Measurements from ENCODE around the gene REV1. TPM values are rescaled to one million over a fixed set of nuclear protein-coding genes. Genes with fewer than 3 reads are reported as not detected.

Gene REV1
- 10 to 100 TPM; 20.5 to 37.7 TPM for total RNA-seq
- polyA plus RNA-seq, result 10 to 100 TPM in 1 of 2 donors, 1 to 10 TPM in 1; 4.0 to 11.9 TPM

DNA sequence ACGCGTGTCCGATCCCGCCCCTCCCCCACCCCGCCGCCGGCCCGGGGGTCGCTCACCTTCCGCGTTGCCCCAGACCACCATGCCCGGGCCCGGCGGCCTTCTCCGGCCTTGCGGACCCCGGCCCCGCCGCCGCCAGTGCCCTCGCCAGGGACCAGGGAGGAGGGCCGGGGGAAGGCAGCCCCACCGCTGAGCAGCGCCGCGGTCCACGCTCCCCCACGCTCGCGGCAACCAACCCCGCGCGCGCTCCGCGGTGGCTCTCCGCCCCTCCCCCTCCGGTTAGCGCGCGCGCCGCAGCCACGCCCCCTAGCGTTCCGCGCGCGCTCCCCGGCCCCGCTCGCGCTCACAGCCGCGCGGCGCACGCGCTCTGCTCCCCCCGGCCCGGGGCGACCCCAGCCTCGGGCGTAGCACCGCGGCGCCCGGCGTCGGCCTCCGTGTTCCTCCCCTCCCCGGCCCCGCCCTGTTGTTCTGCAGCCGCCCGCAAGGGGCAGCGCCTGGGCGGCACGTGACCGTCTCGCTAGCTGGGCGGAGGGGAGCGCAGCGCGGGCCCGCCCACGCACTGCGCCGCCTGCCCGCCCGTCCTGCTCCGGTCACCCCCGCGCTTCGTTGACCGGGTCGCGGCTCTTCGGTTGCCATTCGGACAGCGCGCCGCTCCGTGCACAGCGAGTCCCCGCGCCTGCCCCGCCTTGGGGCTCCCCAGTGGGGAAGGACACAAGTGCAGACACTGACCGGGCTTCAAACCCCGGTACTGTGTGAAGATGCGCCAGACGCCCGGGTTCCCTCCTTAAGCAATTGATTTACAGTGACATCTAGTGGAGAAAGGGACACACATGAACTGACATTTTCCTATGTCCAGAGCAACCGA is at the start of gene REV1:
TSS of gene REV1 (minus strand) at position 257 of the 862 bp plus-strand sequence. CDS start 25,042 bp downstream, outside the sequence.
- TF ChIP-seq, protein P1, sequence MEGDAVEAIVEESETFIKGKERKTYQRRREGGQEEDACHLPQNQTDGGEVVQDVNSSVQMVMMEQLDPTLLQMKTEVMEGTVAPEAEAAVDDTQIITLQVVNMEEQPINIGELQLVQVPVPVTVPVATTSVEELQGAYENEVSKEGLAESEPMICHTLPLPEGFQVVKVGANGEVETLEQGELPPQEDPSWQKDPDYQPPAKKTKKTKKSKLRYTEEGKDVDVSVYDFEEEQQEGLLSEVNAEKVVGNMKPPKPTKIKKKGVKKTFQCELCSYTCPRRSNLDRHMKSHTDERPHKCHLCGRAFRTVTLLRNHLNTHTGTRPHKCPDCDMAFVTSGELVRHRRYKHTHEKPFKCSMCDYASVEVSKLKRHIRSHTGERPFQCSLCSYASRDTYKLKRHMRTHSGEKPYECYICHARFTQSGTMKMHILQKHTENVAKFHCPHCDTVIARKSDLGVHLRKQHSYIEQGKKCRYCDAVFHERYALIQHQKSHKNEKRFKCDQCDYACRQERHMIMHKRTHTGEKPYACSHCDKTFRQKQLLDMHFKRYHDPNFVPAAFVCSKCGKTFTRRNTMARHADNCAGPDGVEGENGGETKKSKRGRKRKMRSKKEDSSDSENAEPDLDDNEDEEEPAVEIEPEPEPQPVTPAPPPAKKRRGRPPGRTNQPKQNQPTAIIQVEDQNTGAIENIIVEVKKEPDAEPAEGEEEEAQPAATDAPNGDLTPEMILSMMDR (IDR thresholded peaks at IDR 0.05; ENCODE audit: low read depth, low read length, missing input control), result peak; percentile 75
- TF ChIP-seq EGR1 (IDR thresholded peaks at IDR 0.05; ENCODE audit: low read depth in 2 of 2), result peak; percentile 92 to 98
- peak; percentile 90 to 91 for TF ChIP-seq RAD21 (IDR thresholded peaks at IDR 0.05)
- peak; percentile 45 for TF ChIP-seq YY1 (IDR thresholded peaks at IDR 0.05)
- no peak for TF ChIP-seq RXRA (IDR thresholded peaks at IDR 0.05)
- Histone ChIP-seq H3K27me3 (ENCODE audit: control insufficient read depth in 4 of 4, insufficient read depth in 4 of 4, low read length in 3 of 4) (no peaks in the 10 kb centered on the region), H3K9me3 (ENCODE audit: control insufficient read depth in 4 of 4, low read length in 3 of 4) (no peaks in the 10 kb centered on the region), H3K36me3 (ENCODE audit: control insufficient read depth in 4 of 4, insufficient read depth in 3 of 4, low read depth in 1 of 4, low read length in 3 of 4) (no peaks in the 10 kb centered on the region), H3K4me3 (ENCODE audit: low read depth in 1 of 3, low read length in 3 of 3) (peak within 1 kb of the TSS; percentile 94 to 100 (median 96)), H3K9ac (ENCODE audit: low read depth in 1 of 2, low read length in 2 of 2) (peak within 1 kb of the TSS; percentile 86 to 95), H3K27ac (ENCODE audit: low read depth in 1 of 2, low read length in 2 of 2) (peak within 1 kb of the TSS; percentile 83 to 91), H3K4me1 (ENCODE audit: control insufficient read depth in 4 of 4, insufficient read depth in 4 of 4, low read length in 3 of 4) (peaks cover 3 to 18% (median 10%) of the 10 kb centered on the region in 4 donors)
- DNase-seq (ENCODE audit: low spot score), result peak; percentile 90
- WGBS, result under 1% methylated on average over 111 of the region's 113 CpGs

DNA sequence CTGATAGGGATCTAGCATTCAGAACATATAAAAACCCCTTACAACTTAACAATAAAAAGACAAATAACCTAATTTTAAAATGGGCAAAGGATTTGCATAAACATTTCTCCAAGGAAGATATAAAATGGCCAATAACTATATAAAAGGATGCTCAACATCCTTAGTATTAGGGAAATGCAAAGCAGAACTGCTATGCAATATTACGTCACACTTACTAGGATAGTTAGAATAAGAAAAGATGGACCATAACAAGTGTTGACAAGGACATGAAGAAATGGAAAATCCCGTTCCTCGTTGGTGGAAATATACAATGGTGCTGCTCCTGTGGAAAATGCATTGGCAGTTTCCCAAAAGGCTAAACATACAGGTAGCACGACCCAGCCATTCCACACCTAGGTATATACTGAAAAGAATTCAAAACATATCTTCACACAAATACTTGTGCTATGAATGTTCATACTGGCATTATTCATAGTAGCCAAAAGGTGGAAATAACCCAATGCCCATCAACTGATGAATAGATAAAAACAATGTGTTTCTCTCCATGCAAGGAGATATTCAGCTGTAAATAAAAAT is 48.2 kb upstream of the REV1 start:
- 88% methylated on average over 4 of the region's 4 CpGs for WGBS
- no peak overlapping the region for H3K9ac ChIP-seq (ENCODE audit: low read depth in 1 of 2, low read length in 2 of 2)
- H3K4me1 ChIP-seq (ENCODE audit: control insufficient read depth in 4 of 4, insufficient read depth in 4 of 4, low read length in 3 of 4), result peaks cover 0 to 2% (median 0%) of the 10 kb centered on the region in 4 donors
- H3K36me3 ChIP-seq (ENCODE audit: control insufficient read depth in 4 of 4, insufficient read depth in 3 of 4, low read depth in 1 of 4, low read length in 3 of 4), result no peaks in the 10 kb centered on the region
- no peaks in the 10 kb centered on the region for H3K9me3 ChIP-seq (ENCODE audit: control insufficient read depth in 4 of 4, low read length in 3 of 4)
- no peak for DNase-seq (ENCODE audit: low spot score)
- H3K27ac ChIP-seq (ENCODE audit: low read depth in 1 of 2, low read length in 2 of 2), result no peak overlapping the region
- H3K4me3 ChIP-seq (ENCODE audit: low read depth in 1 of 3, low read length in 3 of 3), result no peak overlapping the region
- TF ChIP-seq GABPA (IDR thresholded peaks at IDR 0.05 in 1 of 2, conservative IDR thresholded peaks at IDR 0.05 in 1 of 2), result no peak
- TF ChIP-seq, protein P2, sequence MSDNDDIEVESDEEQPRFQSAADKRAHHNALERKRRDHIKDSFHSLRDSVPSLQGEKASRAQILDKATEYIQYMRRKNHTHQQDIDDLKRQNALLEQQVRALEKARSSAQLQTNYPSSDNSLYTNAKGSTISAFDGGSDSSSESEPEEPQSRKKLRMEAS (IDR thresholded peaks at IDR 0.05), result no peak
- no peak for TF ChIP-seq FOXA1 (IDR thresholded peaks at IDR 0.05)
- TF ChIP-seq TAF1 (conservative IDR thresholded peaks at IDR 0.05), result no peak
- TF ChIP-seq, protein P3, sequence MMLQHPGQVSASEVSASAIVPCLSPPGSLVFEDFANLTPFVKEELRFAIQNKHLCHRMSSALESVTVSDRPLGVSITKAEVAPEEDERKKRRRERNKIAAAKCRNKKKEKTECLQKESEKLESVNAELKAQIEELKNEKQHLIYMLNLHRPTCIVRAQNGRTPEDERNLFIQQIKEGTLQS (IDR thresholded peaks at IDR 0.05), result no peak
- TF ChIP-seq HNF4A (conservative IDR thresholded peaks at IDR 0.05), result no peak
- TF ChIP-seq, protein P1 (IDR thresholded peaks at IDR 0.05; ENCODE audit: low read depth, low read length, missing input control), result no peak
- TF ChIP-seq, protein P4, sequence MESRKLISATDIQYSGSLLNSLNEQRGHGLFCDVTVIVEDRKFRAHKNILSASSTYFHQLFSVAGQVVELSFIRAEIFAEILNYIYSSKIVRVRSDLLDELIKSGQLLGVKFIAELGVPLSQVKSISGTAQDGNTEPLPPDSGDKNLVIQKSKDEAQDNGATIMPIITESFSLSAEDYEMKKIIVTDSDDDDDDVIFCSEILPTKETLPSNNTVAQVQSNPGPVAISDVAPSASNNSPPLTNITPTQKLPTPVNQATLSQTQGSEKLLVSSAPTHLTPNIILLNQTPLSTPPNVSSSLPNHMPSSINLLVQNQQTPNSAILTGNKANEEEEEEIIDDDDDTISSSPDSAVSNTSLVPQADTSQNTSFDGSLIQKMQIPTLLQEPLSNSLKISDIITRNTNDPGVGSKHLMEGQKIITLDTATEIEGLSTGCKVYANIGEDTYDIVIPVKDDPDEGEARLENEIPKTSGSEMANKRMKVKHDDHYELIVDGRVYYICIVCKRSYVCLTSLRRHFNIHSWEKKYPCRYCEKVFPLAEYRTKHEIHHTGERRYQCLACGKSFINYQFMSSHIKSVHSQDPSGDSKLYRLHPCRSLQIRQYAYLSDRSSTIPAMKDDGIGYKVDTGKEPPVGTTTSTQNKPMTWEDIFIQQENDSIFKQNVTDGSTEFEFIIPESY (IDR thresholded peaks at IDR 0.05), result no peak
- no peak for TF ChIP-seq EGR1 (IDR thresholded peaks at IDR 0.05; ENCODE audit: low read depth in 2 of 2)
- no peak for TF ChIP-seq RXRA (IDR thresholded peaks at IDR 0.05)
- TF ChIP-seq, protein P5, sequence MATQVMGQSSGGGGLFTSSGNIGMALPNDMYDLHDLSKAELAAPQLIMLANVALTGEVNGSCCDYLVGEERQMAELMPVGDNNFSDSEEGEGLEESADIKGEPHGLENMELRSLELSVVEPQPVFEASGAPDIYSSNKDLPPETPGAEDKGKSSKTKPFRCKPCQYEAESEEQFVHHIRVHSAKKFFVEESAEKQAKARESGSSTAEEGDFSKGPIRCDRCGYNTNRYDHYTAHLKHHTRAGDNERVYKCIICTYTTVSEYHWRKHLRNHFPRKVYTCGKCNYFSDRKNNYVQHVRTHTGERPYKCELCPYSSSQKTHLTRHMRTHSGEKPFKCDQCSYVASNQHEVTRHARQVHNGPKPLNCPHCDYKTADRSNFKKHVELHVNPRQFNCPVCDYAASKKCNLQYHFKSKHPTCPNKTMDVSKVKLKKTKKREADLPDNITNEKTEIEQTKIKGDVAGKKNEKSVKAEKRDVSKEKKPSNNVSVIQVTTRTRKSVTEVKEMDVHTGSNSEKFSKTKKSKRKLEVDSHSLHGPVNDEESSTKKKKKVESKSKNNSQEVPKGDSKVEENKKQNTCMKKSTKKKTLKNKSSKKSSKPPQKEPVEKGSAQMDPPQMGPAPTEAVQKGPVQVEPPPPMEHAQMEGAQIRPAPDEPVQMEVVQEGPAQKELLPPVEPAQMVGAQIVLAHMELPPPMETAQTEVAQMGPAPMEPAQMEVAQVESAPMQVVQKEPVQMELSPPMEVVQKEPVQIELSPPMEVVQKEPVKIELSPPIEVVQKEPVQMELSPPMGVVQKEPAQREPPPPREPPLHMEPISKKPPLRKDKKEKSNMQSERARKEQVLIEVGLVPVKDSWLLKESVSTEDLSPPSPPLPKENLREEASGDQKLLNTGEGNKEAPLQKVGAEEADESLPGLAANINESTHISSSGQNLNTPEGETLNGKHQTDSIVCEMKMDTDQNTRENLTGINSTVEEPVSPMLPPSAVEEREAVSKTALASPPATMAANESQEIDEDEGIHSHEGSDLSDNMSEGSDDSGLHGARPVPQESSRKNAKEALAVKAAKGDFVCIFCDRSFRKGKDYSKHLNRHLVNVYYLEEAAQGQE (IDR thresholded peaks at IDR 0.05), result no peak
- TF ChIP-seq HNF4G (IDR thresholded peaks at IDR 0.05), result no peak
- no peak for TF ChIP-seq FOXA2 (IDR thresholded peaks at IDR 0.05)
- no peak for TF ChIP-seq JUND (IDR thresholded peaks at IDR 0.05)
- TF ChIP-seq RAD21 (IDR thresholded peaks at IDR 0.05), result no peak
- TF ChIP-seq NR2F2 (IDR thresholded peaks at IDR 0.05), result no peak
- no peak for TF ChIP-seq SP1 (IDR thresholded peaks at IDR 0.05)
- no peak for TF ChIP-seq YY1 (IDR thresholded peaks at IDR 0.05)
- H3K27me3 ChIP-seq (ENCODE audit: control insufficient read depth in 4 of 4, insufficient read depth in 4 of 4, low read length in 3 of 4), result no peaks in the 10 kb centered on the region

All from liver (tissue), 9 donors.